HepG2 (cell line): Measurements from ENCODE around the gene TCF20. TPM values are rescaled to one million over a fixed set of nuclear protein-coding genes. Genes with fewer than 3 reads are reported as not detected.

Source experiments
- ATRX ChIP-seq: sonication (generic); formaldehyde crosslinking; IDR thresholded peaks from 2 replicates; pipeline ENCODE4 v1.4.0; 2020; ENCODE audit warnings: missing genetic modification reagents, borderline replicate concordance
- CTCF ChIP-seq: sonication (generic); formaldehyde crosslinking; IDR thresholded peaks from 2 replicates; pipeline ENCODE4 v1.5.0; 2020; ENCODE audit warnings: mild to moderate bottlenecking, missing genetic modification reagents, moderate library complexity
- FLYWCH1 ChIP-seq: sonication (generic); formaldehyde crosslinking; IDR thresholded peaks from 2 replicates; pipeline ENCODE4 v1.8.1; 2023; ENCODE audit warnings: mild to moderate bottlenecking, missing genetic modification reagents
- KLF6 ChIP-seq: IDR thresholded peaks from 2 replicates; pipeline ENCODE4 v1.8.0; 2016; ENCODE audit warnings: missing biosample characterization, missing genetic modification reagents
- MAX ChIP-seq: IDR thresholded peaks from 2 replicates; pipeline ENCODE4 v1.6.1; 2012; ENCODE audit warnings: inconsistent platforms
- MTF1 ChIP-seq: sonication (generic); formaldehyde crosslinking; IDR thresholded peaks from 2 replicates; pipeline ENCODE4 v1.5.0; 2020; ENCODE audit warnings: missing genetic modification reagents
- NFKB2 ChIP-seq: sonication (generic); formaldehyde crosslinking; IDR thresholded peaks from 2 replicates; pipeline ENCODE4 v1.4.0; 2020; ENCODE audit warnings: missing genetic modification reagents, borderline replicate concordance
- SAP130 ChIP-seq: IDR thresholded peaks from 2 replicates; pipeline ENCODE4 v1.6.1; 2016; ENCODE audit warnings: low read depth
- SIN3A ChIP-seq: IDR thresholded peaks from 2 replicates; pipeline ENCODE4 v1.6.1; 2011; ENCODE audit warnings: low read depth, mild to moderate bottlenecking, control low read depth, low read length, borderline replicate concordance
- SUZ12 ChIP-seq: fragments of 150-350 bp; IDR thresholded peaks from 2 replicates; pipeline ENCODE4 v1.6.1; 2014; ENCODE audit warnings: low read depth, low read length
- TBX3 ChIP-seq: fragments of 450-650 bp; IDR thresholded peaks from 2 replicates; pipeline ENCODE4 v1.6.1; 2017; ENCODE audit warnings: antibody characterized with exemption, mild to moderate bottlenecking, inconsistent platforms, borderline replicate concordance
- TIGD3 ChIP-seq: sonication (generic); formaldehyde crosslinking; IDR thresholded peaks from 2 replicates; pipeline ENCODE4 v1.5.1; 2020; ENCODE audit warnings: mild to moderate bottlenecking, missing genetic modification reagents, borderline replicate concordance
- ZBTB21 ChIP-seq: sonication (generic); formaldehyde crosslinking; IDR thresholded peaks from 2 replicates; pipeline ENCODE4 v1.4.0; 2020; ENCODE audit warnings: missing genetic modification reagents
- ZNF414 ChIP-seq: sonication (generic); formaldehyde crosslinking; IDR thresholded peaks from 2 replicates; pipeline ENCODE4 v1.5.0; 2020; ENCODE audit warnings: missing genetic modification reagents
- ZNF44 ChIP-seq: sonication (generic); formaldehyde crosslinking; IDR thresholded peaks from 2 replicates; pipeline ENCODE4 v1.5.1; 2020; ENCODE audit warnings: mild to moderate bottlenecking, missing genetic modification reagents
- ZNF564 ChIP-seq: sonication (generic); formaldehyde crosslinking; IDR thresholded peaks from 2 replicates; pipeline ENCODE4 v1.8.1; 2023; ENCODE audit warnings: mild to moderate bottlenecking, missing genetic modification reagents
- ZNF83 ChIP-seq: sonication (generic); formaldehyde crosslinking; IDR thresholded peaks from 2 replicates; pipeline ENCODE4 v1.4.0; 2020; ENCODE audit warnings: missing genetic modification reagents, mild to moderate bottlenecking, borderline replicate concordance
- ZSCAN9 ChIP-seq: IDR thresholded peaks from 2 replicates; pipeline ENCODE4 v1.6.1; 2016; ENCODE audit warnings: borderline replicate concordance
- polyA plus RNA-seq, 8 experiments: library from polyadenylated mRNA; depleted of rRNA in 3 of 8; stranded (reverse) in 7 of 8; unstranded in 1 of 8; fragments of >200 nt; fragmentation: Illumina TruSeq in 4 of 8; extraction: Trizol in 4 of 8; gene quantifications; 2 replicates each; pipeline versions ENCODE4 v1.2.1 to v1.2.3, GENCODE V29; 2011 to 2016; ENCODE audit warnings: low read depth in 4 of 8, missing spikeins in 1 of 8, mixed read lengths in 1 of 8; ENCODE audit not compliant: insufficient read depth in 1 of 8
- total RNA-seq, 5 experiments: library from RNA; depleted of rRNA; stranded (reverse); fragments of >200 nt; fragmentation: Illumina TruSeq; extraction: Trizol; gene quantifications; 2 replicates each; pipeline ENCODE4 v1.2.3, GENCODE V29; 2016; ENCODE audit warnings: low read depth in 1 of 5
- TF ChIP-seq, protein P1 (sequence below): sonication (generic); formaldehyde crosslinking; conservative IDR thresholded peaks from 2 replicates; pipeline ENCODE4 v1.4.0; 2020; ENCODE audit warnings: mild to moderate bottlenecking, missing genetic modification reagents, moderate library complexity
- TF ChIP-seq, protein P2 (sequence below): sonication (generic); formaldehyde crosslinking; IDR thresholded peaks from 2 replicates; pipeline ENCODE4 v1.4.0; 2020; ENCODE audit warnings: missing genetic modification reagents

Gene TCF20
- total and polyA plus RNA-seq, 2 of the 13 experiments (the other 11 are each of a cell fraction or from before 2014, with no cell fraction given): 12.8 to 23.7 TPM

DNA sequence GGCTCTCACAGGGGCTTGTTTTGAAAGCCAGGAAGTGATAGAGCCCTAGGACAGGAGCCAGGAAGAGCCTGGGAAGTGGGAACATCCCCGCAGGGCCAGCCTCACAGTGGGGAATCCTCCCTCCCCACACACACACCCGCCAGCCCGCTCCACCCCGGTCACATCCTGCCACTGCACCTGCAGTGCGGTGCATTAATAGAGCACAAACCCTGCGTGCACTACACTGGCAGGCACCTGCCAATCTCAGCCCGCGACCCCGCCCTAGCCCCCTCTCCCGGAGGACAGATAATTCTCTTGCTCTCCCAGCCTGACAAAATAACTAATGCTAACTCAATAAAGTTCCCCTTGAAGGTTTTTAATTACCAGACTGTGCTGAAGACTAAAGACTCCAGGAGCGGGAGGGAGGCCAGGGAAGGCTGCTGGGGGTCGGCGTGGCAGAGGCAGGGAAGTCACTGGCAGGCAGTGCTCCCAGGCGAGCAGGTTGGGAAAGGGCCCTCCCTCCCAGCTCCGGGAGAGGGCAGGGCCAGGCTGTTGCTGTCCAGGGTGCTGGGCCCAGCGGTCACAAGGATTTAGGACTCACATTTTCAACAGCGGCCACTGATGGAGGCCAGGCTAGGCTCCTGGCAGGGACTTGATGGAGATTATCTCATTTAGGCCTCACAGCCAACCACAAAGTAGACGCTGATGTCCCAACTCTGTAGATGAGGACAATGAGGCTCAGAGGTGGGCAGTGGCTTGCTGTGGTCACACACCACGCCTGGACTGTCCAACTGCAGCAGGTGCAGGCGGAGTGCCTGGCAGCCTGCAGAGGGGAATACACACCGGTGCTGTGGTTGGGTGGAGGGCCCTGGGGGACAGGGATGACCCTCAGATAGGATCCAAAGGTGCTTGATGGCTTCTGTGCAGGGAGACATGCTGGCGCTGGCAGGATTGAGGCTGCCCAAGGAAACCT lies 23.9 kb upstream of the TCF20 start (continued):
- peak; percentile 78 for TF ChIP-seq SAP130 (CRISPR knock-in tag)
- TF ChIP-seq SIN3A: no peak; the same call in 1 of the 2 replicates
- peak; percentile 96 for TF ChIP-seq ZSCAN9 (CRISPR knock-in tag)
- peak; percentile 85 for TF ChIP-seq KLF6 (CRISPR knock-in tag)
- no peak for TF ChIP-seq FLYWCH1 (CRISPR knock-in tag)
- TF ChIP-seq ATRX (CRISPR knock-in tag): no peak
- TF ChIP-seq, protein P1, sequence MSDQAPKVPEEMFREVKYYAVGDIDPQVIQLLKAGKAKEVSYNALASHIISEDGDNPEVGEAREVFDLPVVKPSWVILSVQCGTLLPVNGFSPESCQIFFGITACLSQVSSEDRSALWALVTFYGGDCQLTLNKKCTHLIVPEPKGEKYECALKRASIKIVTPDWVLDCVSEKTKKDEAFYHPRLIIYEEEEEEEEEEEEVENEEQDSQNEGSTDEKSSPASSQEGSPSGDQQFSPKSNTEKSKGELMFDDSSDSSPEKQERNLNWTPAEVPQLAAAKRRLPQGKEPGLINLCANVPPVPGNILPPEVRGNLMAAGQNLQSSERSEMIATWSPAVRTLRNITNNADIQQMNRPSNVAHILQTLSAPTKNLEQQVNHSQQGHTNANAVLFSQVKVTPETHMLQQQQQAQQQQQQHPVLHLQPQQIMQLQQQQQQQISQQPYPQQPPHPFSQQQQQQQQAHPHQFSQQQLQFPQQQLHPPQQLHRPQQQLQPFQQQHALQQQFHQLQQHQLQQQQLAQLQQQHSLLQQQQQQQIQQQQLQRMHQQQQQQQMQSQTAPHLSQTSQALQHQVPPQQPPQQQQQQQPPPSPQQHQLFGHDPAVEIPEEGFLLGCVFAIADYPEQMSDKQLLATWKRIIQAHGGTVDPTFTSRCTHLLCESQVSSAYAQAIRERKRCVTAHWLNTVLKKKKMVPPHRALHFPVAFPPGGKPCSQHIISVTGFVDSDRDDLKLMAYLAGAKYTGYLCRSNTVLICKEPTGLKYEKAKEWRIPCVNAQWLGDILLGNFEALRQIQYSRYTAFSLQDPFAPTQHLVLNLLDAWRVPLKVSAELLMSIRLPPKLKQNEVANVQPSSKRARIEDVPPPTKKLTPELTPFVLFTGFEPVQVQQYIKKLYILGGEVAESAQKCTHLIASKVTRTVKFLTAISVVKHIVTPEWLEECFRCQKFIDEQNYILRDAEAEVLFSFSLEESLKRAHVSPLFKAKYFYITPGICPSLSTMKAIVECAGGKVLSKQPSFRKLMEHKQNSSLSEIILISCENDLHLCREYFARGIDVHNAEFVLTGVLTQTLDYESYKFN (CRISPR knock-in tag): no peak
- TF ChIP-seq ZNF44 (CRISPR knock-in tag): no peak
- peak; percentile 28 for TF ChIP-seq CTCF (CRISPR knock-in tag)
- TF ChIP-seq ZNF83 (CRISPR knock-in tag): no peak
- no peak for TF ChIP-seq TBX3
- TF ChIP-seq ZNF564 (CRISPR knock-in tag): peak; percentile 67; the same call in 1 of the 2 replicates
- peak; percentile 75; the same call in 1 of the 2 replicates for TF ChIP-seq MTF1 (CRISPR knock-in tag)
- no peak for TF ChIP-seq SUZ12
- no peak for TF ChIP-seq TIGD3
- 0 out of 2 replicates have a peak, but pooled peaks have one; percentile 17 for TF ChIP-seq MAX
- peak; percentile 83; the same call in 1 of the 2 replicates for TF ChIP-seq NFKB2
- TF ChIP-seq ZBTB21 (CRISPR knock-in tag): no peak
- no peak for TF ChIP-seq ZNF414
- TF ChIP-seq, protein P2, sequence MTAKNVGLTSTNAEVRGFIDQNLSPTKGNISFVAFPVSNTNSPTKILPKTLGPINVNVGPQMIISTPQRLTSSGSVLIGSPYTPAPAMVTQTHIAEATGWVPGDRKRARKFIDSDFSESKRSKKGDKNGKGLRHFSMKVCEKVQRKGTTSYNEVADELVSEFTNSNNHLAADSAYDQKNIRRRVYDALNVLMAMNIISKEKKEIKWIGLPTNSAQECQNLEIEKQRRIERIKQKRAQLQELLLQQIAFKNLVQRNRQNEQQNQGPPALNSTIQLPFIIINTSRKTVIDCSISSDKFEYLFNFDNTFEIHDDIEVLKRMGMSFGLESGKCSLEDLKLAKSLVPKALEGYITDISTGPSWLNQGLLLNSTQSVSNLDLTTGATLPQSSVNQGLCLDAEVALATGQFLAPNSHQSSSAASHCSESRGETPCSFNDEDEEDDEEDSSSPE (CRISPR knock-in tag): no peak
